Measurements from ENCODE around the gene PTPRM. TPM values are rescaled to one million over a fixed set of nuclear protein-coding genes. Genes with fewer than 3 reads are reported as not detected.

PTPRM gene
- polyA plus RNA-seq, 1 donor from 2014 or later = 126 TPM

- Histone ChIP-seq H3K9me2 (ENCODE audit: insufficient read depth, low read length) (no peaks in the 10 kb centered on the region), H3K79me2 (replicated peaks; ENCODE audit: insufficient read depth, low read length) (peaks cover 11% of the 10 kb centered on the region), H3K27ac (ENCODE audit: low read length) (no peak overlapping the region), H4K20me1 (ENCODE audit: insufficient read depth) (no peaks in the 10 kb centered on the region), H3K36me3 (ENCODE audit: insufficient read depth, low read length) (no peaks in the 10 kb centered on the region), H2AFZ (ENCODE audit: low read depth, low read length) (no peak overlapping the region), H3K9me3 (ENCODE audit: low read length) (no peaks in the 10 kb centered on the region), H3F3A (ENCODE audit: insufficient read depth, low read length, poor library complexity, severe bottlenecking) (no peaks in the 10 kb centered on the region), H3K4me3 (ENCODE audit: low read length) (no peak overlapping the region), H3K4me2 (ENCODE audit: low read length) (no peak overlapping the region), H3K27me3 (ENCODE audit: insufficient read depth, low read depth, low read length) (no peaks in the 10 kb centered on the region), H3K9ac (ENCODE audit: low read length) (no peak overlapping the region)
- TF ChIP-seq EZH2 (IDR thresholded peaks at IDR 0.05; ENCODE audit: borderline replicate concordance, insufficient read depth, low read length, poor library complexity, severe bottlenecking) = no peak
- no peak for TF ChIP-seq EP300 (conservative IDR thresholded peaks at IDR 0.05; ENCODE audit: poor library complexity, severe bottlenecking)
- TF ChIP-seq REST (IDR thresholded peaks at IDR 0.05; ENCODE audit: borderline replicate concordance) = no peak
- TF ChIP-seq RAD21 (conservative IDR thresholded peaks at IDR 0.05) = no peak
- no peak for TF ChIP-seq TAF1 (IDR thresholded peaks at IDR 0.05; ENCODE audit: low read depth)
- no peak for TF ChIP-seq POLR2AphosphoS5 (IDR thresholded peaks at IDR 0.05)
- TF ChIP-seq CTCF (IDR thresholded peaks at IDR 0.05; ENCODE audit: poor library complexity, severe bottlenecking) = no peak
- no peak for TF ChIP-seq MXI1 (conservative IDR thresholded peaks at IDR 0.05; ENCODE audit: poor library complexity, severe bottlenecking)
- TF ChIP-seq SMC3 (conservative IDR thresholded peaks at IDR 0.05; ENCODE audit: poor library complexity) = no peak
These were observed 19.3 kb downstream of the PTPRM start for GRCh38 chr18:7586379-7586778.

GRCh38 chr18:7590826-7591560 is 23.9 kb downstream of the PTPRM start:
- no peak for TF ChIP-seq POLR2AphosphoS5 (IDR thresholded peaks at IDR 0.05)
- TF ChIP-seq CTCF (IDR thresholded peaks at IDR 0.05; ENCODE audit: poor library complexity, severe bottlenecking) = no peak
- TF ChIP-seq TAF1 (IDR thresholded peaks at IDR 0.05; ENCODE audit: low read depth) = no peak
- no peak for TF ChIP-seq EZH2 (IDR thresholded peaks at IDR 0.05; ENCODE audit: borderline replicate concordance, insufficient read depth, low read length, poor library complexity, severe bottlenecking)
- no peak for TF ChIP-seq REST (IDR thresholded peaks at IDR 0.05; ENCODE audit: borderline replicate concordance)
- no peak for TF ChIP-seq EP300 (conservative IDR thresholded peaks at IDR 0.05; ENCODE audit: poor library complexity, severe bottlenecking)
- TF ChIP-seq SMC3 (conservative IDR thresholded peaks at IDR 0.05; ENCODE audit: poor library complexity) = no peak
- no peak for TF ChIP-seq MXI1 (conservative IDR thresholded peaks at IDR 0.05; ENCODE audit: poor library complexity, severe bottlenecking)
- no peak for TF ChIP-seq RAD21 (conservative IDR thresholded peaks at IDR 0.05)
- no peak overlapping the region for H3K4me2 ChIP-seq (ENCODE audit: low read length)
- H3K9me2 ChIP-seq (ENCODE audit: insufficient read depth, low read length) = no peaks in the 10 kb centered on the region
- no peaks in the 10 kb centered on the region for H3K27me3 ChIP-seq (ENCODE audit: insufficient read depth, low read depth, low read length)
- no peaks in the 10 kb centered on the region for H3K36me3 ChIP-seq (ENCODE audit: insufficient read depth, low read length)
- H3K27ac ChIP-seq (ENCODE audit: low read length) = no peak overlapping the region
- H3K9me3 ChIP-seq (ENCODE audit: low read length) = no peaks in the 10 kb centered on the region
- no peaks in the 10 kb centered on the region for H3F3A ChIP-seq (ENCODE audit: insufficient read depth, low read length, poor library complexity, severe bottlenecking)
- H3K79me2 ChIP-seq (replicated peaks; ENCODE audit: insufficient read depth, low read length) = peaks cover 4% of the 10 kb centered on the region
- no peaks in the 10 kb centered on the region for H4K20me1 ChIP-seq (ENCODE audit: insufficient read depth)
- no peak overlapping the region for H2AFZ ChIP-seq (ENCODE audit: low read depth, low read length)
- no peak overlapping the region for H3K9ac ChIP-seq (ENCODE audit: low read length)
- no peak overlapping the region for H3K4me3 ChIP-seq (ENCODE audit: low read length)
